Measurements from ENCODE around the gene PITX1. TPM values are rescaled to one million over a fixed set of nuclear protein-coding genes. Genes with fewer than 3 reads are reported as not detected.

PITX1 gene
- total RNA-seq, 1 experiment from 2014 or later, result 38.5 TPM

DNA sequence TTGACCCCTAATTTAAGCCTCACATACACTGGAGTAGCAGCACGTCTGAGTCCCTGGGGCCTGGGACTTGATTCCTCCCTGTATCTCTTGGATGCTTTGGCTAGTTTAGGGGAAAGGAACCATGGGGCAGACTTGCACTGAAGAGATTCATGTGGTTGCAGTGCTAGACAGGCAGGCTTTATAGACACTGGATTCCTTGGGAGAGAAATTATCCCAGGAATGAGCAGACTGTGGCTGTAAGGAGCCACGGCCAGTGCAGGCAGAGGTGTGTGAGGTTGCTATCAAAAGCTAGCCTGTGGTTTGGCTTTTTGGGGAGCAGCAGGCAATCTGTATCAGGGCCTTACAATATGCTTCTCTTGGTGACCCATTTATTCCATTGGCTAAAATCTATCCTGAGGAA is 20.5 kb upstream of the PITX1 start:
- no peak overlapping the region for H3K27ac ChIP-seq
- no peak for DNase-seq
- no peak overlapping the region for H3K4me3 ChIP-seq
- no peaks in the 10 kb centered on the region for H3K36me3 ChIP-seq
- H3K27me3 ChIP-seq, result no peaks in the 10 kb centered on the region
- no peaks in the 10 kb centered on the region for H3K9me3 ChIP-seq (replicated peaks)
- H3K4me1 ChIP-seq, result no peaks in the 10 kb centered on the region

DNA sequence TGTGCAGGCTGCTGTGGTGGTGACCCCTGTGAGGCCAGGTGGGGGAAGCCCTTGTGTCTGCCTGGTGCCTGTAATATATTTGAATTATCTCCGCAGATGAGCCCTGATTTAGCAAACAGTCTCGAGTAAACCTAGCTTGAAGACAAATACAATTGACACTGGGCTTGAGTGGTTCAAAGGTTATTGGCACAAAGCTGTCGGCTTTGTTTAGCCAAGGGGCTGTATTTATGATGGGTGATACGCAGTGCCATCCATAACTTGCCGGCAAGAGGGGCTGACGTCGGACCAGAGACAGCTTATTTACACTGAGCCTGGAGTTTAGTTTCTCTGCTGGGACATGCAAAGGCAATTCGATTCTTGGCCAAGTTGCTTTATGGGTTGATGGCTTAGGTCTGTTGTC is 20.0 kb upstream of the PITX1 start:
- no peaks in the 10 kb centered on the region for H3K4me1 ChIP-seq
- no peaks in the 10 kb centered on the region for H3K27me3 ChIP-seq
- no peaks in the 10 kb centered on the region for H3K9me3 ChIP-seq (replicated peaks)
- no peak overlapping the region for H3K4me3 ChIP-seq
- H3K36me3 ChIP-seq, result no peaks in the 10 kb centered on the region
- no peak for DNase-seq
- no peak overlapping the region for H3K27ac ChIP-seq

DNA sequence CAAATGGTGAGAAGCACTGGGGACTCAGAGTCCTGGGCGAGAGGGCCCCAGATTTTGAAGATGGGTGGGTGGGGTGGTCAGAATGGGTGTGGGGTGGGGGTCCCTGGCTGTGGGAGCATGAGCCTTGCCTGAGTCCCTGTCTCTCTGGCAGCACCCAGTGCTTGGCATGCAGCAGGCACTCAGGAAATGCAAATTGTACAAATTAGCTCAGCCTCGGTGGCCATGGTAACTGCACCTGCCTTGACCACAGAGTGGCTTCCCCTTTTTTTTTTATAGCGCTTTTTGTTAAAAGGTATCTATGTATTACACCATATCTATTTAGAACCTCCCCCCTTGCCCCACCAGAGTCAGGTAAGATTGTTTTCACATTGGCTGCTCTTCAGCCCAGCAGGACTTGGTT is 19.2 kb upstream of the PITX1 start:
- no peaks in the 10 kb centered on the region for H3K36me3 ChIP-seq
- H3K27ac ChIP-seq, result no peak overlapping the region
- H3K4me3 ChIP-seq, result no peak overlapping the region
- no peaks in the 10 kb centered on the region for H3K4me1 ChIP-seq
- DNase-seq, result no peak
- H3K27me3 ChIP-seq, result no peaks in the 10 kb centered on the region
- no peaks in the 10 kb centered on the region for H3K9me3 ChIP-seq (replicated peaks)

DNA sequence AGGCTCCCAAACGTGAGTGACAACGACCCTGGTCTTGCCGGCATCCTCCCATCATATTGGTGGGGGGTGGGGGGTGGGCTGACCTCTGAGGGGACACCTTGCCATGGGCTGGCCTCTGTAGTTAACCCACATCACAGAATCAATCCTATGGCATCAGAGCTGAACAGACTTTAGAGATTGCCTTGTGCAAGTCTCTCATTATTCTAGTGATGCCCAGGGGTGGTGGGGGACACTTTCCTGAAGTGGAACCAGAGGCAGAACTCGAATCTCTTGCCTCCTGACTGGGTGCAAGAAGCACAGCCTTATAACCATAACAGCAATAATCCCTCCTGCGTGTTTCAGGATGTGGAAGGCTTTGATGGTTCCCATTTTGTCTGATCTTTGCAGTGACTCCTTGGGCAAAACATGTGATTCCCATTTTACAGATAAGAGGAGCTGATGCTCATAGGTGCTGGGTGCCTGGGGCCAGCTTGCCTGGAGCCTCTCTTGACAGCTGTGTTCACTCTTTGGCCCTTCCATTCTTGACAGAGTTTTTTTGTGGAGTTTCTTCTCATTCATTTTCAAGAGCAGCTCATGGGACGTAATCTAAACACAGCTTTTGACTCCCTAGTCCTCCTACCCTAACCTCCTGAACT is 18.6 kb upstream of the PITX1 start:
- H3K27me3 ChIP-seq, result no peaks in the 10 kb centered on the region
- H3K9me3 ChIP-seq (replicated peaks), result no peaks in the 10 kb centered on the region
- H3K36me3 ChIP-seq, result no peaks in the 10 kb centered on the region
- H3K27ac ChIP-seq, result no peak overlapping the region
- H3K4me3 ChIP-seq, result no peak overlapping the region
- no peaks in the 10 kb centered on the region for H3K4me1 ChIP-seq
- DNase-seq, result no peak

DNA sequence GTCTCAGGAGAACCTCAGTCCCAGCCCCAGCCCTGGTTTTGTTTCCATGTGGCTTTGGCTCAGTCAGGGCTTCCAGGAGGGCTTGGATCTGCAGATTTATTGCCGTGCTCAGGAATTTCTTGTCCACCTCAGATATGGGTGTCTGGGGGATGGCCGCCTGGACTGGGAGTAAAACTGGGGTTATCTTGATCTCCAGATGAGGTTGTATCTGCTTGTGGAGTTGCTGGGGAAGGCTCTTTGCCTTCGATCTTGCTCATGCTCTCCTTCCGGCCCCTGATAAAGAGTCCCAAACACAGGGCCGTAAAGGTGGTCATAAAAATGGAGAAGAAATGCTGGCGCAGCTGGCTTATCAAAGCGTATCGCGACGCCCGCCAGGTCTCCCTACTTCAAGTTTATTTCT is 17.8 kb upstream of the PITX1 start:
- Histone ChIP-seq H3K4me3 (no peak overlapping the region), H3K36me3 (no peaks in the 10 kb centered on the region), H3K27ac (no peak overlapping the region), H3K4me1 (no peaks in the 10 kb centered on the region), H3K9me3 (replicated peaks) (no peaks in the 10 kb centered on the region), H3K27me3 (no peaks in the 10 kb centered on the region)
- DNase-seq, result no peak

DNA sequence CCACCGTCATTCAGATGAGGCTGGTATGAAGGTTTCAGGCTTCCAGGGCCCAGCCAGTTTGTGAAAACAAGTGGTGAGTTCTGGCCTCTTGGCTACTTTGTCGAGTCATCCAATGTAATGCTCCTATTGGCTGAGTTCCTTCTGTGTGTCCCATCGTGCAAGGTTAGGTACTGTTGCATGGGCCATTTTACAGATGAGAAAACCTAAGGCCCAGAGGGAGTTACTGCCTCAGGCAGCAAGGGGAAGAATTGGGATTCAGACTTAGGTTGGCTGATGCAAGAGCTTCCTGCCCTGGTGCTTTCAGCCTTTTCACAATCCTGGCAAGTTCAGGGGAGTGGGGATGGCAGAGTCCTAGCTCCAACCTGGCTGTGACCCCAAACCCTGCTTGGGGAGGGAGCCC is 17.4 kb upstream of the PITX1 start:
- Histone ChIP-seq H3K27ac (no peak overlapping the region), H3K36me3 (no peaks in the 10 kb centered on the region), H3K27me3 (no peaks in the 10 kb centered on the region), H3K4me1 (no peaks in the 10 kb centered on the region), H3K4me3 (no peak overlapping the region), H3K9me3 (replicated peaks) (no peaks in the 10 kb centered on the region)
- no peak for DNase-seq

DNA sequence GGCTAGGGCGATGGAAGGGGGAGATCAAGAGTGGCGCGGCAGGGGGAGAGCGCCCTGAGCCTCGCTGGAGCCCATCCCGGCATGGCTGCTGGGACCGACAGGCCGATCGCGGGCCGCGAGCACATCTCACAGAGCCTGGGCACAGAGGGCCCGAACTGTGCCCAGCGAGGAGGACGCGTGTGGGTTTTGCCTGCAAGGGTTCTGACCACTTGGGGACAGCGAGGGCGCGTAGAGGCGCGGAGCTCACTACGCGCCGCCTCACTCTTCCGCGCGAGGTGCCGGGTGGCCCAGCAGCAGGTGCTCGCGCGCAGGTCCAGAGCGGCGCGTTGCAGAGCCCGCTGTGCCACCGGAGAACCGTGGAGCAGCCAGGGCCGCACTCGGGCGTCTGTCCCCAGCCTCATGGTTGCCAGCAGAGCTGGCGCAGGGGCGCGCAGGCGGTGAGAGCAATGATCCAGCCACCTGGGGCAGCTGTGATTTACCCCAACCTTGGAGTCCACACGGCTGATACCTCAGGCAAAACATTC is 16.3 kb upstream of the PITX1 start:
- Histone ChIP-seq H3K9me3 (replicated peaks) (no peaks in the 10 kb centered on the region), H3K27ac (no peak overlapping the region), H3K36me3 (no peaks in the 10 kb centered on the region), H3K27me3 (no peaks in the 10 kb centered on the region), H3K4me1 (no peaks in the 10 kb centered on the region), H3K4me3 (no peak overlapping the region)
- DNase-seq, result no peak

DNA sequence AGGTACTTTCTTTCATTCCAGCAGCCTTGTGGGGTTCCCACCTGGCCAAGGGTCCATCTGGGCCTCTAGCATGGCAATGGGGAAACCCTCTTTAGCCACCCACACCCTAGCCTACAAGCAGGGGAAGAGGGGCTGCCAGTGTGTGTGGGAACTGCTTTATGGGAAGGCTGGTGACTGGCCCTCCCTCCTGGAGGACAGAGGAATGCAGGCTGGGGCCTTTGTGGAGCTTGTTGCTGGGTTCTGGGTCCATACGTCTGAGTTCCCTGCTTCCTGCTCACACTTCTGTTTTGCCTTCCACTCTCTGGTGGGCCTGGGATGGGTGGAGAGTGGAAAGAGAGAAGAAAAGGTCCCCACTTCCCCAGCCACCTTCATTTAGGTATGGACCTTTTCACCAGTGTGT is 14.9 kb upstream of the PITX1 start:
- no peak overlapping the region for H3K4me3 ChIP-seq

DNA sequence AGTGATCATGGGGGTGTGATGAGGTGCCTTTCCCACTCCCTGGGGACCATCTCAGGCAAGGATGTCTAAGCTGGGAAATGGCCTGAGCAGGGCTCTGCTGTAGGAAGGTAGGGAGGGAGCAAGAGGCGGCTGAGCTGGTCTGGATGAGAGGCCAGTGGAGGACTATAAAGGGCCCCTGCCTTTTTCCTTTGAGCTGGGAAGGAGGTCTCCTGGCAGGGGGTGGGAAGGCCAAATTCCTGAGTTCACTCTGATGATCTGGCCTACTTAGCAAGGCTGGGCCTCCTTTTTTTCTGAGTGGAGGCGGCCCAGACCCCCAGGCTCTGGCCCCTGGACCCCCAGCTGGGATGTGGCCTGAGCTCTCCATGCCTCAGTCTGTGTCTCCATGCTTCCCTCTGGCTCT is 14.3 kb upstream of the PITX1 start:
- DNase-seq, result no peak
- Histone ChIP-seq H3K36me3 (no peaks in the 10 kb centered on the region), H3K27me3 (no peaks in the 10 kb centered on the region), H3K4me1 (no peaks in the 10 kb centered on the region), H3K4me3 (no peak overlapping the region), H3K9me3 (replicated peaks) (no peaks in the 10 kb centered on the region), H3K27ac (no peak overlapping the region)

More for the DNA sequence above, 14.9 kb upstream of the PITX1 start:
- Histone ChIP-seq H3K27me3 (no peaks in the 10 kb centered on the region), H3K9me3 (replicated peaks) (no peaks in the 10 kb centered on the region), H3K27ac (no peak overlapping the region), H3K36me3 (no peaks in the 10 kb centered on the region), H3K4me1 (no peaks in the 10 kb centered on the region)
- no peak for DNase-seq

DNA sequence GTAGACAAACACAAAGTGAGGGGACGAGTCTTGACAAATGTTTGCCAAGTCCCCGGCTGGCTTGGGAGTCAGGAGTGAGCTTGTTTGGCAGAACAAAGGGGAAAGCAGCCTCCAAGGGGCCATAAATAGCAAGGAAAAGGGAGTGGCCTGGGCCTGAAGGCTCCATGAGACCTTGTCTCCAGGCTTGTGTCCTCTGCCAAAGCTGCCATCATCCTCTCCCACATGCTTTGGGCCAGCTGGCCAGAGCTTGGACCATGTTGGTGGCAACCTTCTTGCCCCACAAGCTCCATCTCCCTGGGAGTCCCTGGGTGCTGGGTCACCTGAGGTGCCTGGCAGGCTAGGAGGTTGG is 13.3 kb upstream of the PITX1 start:
- Histone ChIP-seq H3K27ac (no peak overlapping the region), H3K27me3 (no peaks in the 10 kb centered on the region), H3K4me1 (no peaks in the 10 kb centered on the region), H3K9me3 (replicated peaks) (no peaks in the 10 kb centered on the region), H3K4me3 (no peak overlapping the region), H3K36me3 (no peaks in the 10 kb centered on the region)
- no peak for DNase-seq

DNA sequence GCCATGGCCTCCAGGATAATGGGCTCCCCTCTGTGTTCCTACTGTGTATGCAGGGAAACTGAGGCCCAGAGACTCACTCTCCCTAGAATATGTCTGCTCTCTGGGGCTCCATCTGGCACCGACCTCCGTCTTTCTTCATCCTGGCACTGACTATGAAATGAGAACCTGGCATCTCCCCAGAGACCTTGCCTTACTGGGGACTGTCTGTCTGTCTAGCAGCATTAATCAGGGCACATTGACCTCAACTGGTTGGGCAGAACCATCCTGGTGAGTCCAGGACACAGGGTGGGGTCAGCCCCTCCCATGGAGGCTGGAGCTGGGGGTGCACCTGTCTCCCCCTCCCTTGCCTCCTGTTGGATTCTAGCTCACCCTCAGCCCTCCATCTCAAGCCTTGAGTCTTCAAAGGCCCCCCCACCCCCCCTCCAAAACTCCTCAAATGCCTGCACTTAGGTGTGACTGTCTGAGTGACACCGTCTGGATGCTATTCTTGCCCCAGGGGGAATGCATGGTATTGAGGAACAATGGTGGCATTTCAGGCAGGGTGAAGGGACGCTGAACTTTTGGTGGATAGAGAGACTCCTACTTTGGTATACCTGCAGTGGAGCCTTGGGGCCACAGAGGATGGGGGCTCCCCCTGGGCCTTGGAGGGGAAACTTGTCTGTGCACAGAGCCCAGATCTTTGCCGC is 12.8 kb upstream of the PITX1 start:
- no peak for DNase-seq
- H3K27me3 ChIP-seq, result no peaks in the 10 kb centered on the region
- H3K9me3 ChIP-seq (replicated peaks), result no peaks in the 10 kb centered on the region

DNA sequence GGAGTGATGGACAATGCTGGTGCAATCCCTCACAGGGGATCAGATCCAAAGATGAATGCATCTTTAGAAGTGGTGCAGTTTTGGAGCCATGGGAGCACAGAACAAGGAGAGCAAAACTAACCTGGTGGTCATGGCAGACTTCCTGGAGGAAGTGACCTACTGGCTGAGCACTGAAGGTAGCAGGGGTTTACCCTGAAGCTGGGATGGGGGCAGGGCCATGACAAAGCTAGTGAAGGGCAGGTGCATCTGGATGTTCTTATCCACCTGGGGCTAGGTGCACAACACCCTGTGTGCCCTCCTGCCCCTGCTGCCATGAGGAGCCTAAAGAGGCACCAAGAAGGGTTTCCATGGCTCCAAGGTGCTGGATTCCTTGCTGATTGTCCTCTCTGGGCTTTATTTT is 11.5 kb upstream of the PITX1 start:
- no peaks in the 10 kb centered on the region; the same call in 1 of the 2 replicates for H3K9me3 ChIP-seq (replicated peaks)
- no peaks in the 10 kb centered on the region for H3K36me3 ChIP-seq
- no peak overlapping the region for H3K4me3 ChIP-seq
- H3K27me3 ChIP-seq, result no peaks in the 10 kb centered on the region
- no peak for DNase-seq
- no peaks in the 10 kb centered on the region for H3K4me1 ChIP-seq
- no peak overlapping the region for H3K27ac ChIP-seq

More for the DNA sequence above, 12.8 kb upstream of the PITX1 start:
- H3K36me3 ChIP-seq, result no peaks in the 10 kb centered on the region
- H3K27ac ChIP-seq, result no peak overlapping the region
- no peaks in the 10 kb centered on the region for H3K4me1 ChIP-seq
- H3K4me3 ChIP-seq, result no peak overlapping the region

DNA sequence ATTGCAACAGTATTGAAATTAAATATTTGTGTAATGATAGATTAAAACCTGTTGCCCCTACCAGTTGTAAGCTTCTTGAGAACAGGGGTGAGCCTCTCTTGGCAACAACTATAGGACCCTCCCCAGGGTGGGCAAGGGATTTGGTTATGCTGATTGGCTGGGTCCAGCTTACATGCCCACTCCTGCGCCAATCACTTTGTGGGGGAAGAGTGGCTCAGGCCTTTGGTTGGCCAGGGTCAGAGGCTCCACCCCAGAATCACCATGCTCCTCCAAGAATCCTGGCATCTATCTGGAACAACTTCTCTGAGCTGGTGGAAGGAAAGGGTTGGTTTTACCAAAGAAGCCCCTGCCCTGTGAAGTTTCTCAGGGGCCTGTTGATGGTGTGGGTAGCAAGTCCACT is 8.6 kb upstream of the PITX1 start:
- no peaks in the 10 kb centered on the region for H3K27me3 ChIP-seq
- DNase-seq, result no peak

DNA sequence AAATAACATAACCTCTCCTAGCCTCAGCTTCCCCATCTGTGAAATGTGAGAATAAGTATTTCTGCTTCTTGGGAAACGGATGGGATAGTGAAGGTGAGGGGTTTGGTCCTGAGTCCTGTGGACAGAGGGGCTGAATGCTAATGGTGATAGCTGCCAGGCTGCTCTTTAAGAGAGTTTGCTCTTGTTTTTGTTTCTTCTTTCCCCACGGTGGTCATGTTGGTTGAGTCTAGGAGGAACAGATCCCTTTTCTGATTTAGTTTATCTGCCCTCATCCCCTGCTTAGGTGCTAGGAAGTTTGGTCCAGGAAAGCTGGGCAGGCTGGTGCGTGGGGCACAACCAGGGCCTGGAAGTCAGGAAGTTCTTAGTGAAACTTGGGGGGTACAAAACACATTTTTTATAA is 7.7 kb upstream of the PITX1 start:
- H3K4me3 ChIP-seq, result no peak overlapping the region
- no peaks in the 10 kb centered on the region for H3K27me3 ChIP-seq
- no peak for DNase-seq

More for the DNA sequence above, 8.6 kb upstream of the PITX1 start:
- H3K36me3 ChIP-seq, result no peaks in the 10 kb centered on the region
- H3K27ac ChIP-seq, result no peak overlapping the region
- no peaks in the 10 kb centered on the region for H3K4me1 ChIP-seq
- H3K4me3 ChIP-seq, result no peak overlapping the region
- no peaks in the 10 kb centered on the region; the same call in 1 of the 2 replicates for H3K9me3 ChIP-seq (replicated peaks)

DNA sequence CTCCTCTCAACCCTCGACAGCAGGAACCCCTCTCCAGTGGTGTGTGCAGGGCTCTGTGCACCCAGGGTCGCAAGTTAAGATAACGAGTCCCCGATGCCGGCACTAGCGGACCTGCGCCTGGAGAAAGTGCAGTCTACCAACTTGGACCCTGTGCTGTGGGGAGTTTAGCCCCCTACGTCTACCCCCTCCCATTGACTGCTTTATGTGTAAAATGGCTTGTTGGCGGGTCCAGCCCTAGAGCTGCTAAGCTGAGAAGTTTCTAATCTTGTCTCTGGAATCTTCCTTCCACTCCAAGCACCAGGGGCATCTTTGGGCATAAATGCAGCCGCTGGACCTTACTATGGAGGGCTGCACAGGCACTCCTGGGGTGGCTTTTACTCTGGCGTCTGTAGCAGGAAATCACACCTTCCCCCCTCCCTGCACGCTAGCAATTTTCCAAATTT is 7.1 kb upstream of the PITX1 start:
- no peaks in the 10 kb centered on the region for H3K4me1 ChIP-seq
- H3K36me3 ChIP-seq, result no peaks in the 10 kb centered on the region
- H3K9me3 ChIP-seq (replicated peaks), result no peaks in the 10 kb centered on the region; the same call in 1 of the 2 replicates
- DNase-seq, result no peak
- no peaks in the 10 kb centered on the region for H3K27me3 ChIP-seq
- no peak overlapping the region for H3K27ac ChIP-seq
- no peak overlapping the region for H3K4me3 ChIP-seq

More for the DNA sequence above, 7.7 kb upstream of the PITX1 start:
- H3K9me3 ChIP-seq (replicated peaks), result no peaks in the 10 kb centered on the region; the same call in 1 of the 2 replicates
- no peaks in the 10 kb centered on the region for H3K4me1 ChIP-seq
- no peak overlapping the region for H3K27ac ChIP-seq
- no peaks in the 10 kb centered on the region for H3K36me3 ChIP-seq
